ENCODE measurements around the gene SLC9C1. TPM values are rescaled to one million over a fixed set of nuclear protein-coding genes. Genes with fewer than 3 reads are reported as not detected.

SLC9C1 gene
- total RNA-seq, 1 experiment from 2014 or later = 0.50 TPM

DNA sequence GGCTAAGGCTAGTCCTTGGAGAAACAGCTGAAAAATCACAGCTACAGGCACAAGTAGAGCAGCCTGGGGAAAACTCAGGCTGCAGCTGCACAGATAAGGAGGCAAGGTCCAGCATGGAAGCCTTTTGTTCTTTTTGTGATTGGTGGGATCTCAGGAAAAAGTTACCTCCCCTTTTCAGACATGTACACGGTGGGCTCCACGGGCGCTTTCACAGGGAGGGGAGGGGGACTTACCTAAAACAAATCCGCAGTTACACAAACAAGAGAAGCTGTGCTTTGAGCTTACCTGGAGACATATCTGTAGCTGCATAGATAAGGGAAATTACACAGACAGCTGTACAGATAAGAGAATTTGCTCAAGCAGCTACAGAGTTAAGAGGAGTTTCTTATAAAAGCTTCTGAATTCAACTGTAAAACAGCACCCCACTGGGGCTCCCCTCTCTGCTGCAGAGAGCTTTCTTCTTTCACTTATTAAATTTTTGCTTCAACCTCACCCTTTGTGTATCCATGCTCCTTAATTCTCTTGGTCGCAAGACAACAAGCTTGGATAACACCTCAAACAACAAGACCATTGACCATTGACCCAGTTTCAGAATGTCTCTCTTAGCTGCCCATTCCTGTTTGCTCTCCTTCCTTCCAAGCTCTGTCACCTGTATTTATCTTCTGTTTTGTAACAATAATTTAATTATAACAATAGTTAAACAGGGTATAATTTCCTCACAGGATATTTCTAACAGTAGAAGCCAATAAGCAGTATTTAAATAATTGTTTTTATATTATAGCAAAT, 28.0 kb upstream of the SLC9C1 start:
- Mint-ChIP-seq H3K27ac (peak overlapping the region; percentile 11 to 63 (median 36); a peak in 5 of 7 replicates), H3K27me3 (ENCODE audit: low read depth) (no peaks in the 10 kb centered on the region), H3K4me1 (peaks cover 39 to 44% of the 10 kb centered on the region in 2 experiments), H3K9me3 (peaks cover 5 to 9% of the 10 kb centered on the region in 2 experiments; a peak in 4 of 5 replicates), H3K36me3 (ENCODE audit: insufficient read depth in 1 of 3, low read depth in 3 of 3) (peaks cover 0 to 15% (median 2%) of the 10 kb centered on the region in 3 experiments; a peak in 5 of 7 replicates), H3K4me3 (peak overlapping the region in 1 of 2 experiments; percentile 13; a peak in 1 of 5 replicates)
- peak overlapping the region; percentile 82 for H2AFZ ChIP-seq (ENCODE audit: low read length)
- peak overlapping the region; percentile 55 for H3K27ac ChIP-seq (ENCODE audit: insufficient read length, low read depth, low read length)
- no CpG with 5 or more reads among the region's 5 CpGs for WGBS (ENCODE audit: extremely low coverage, insufficient read length, low lambda C conversion rate)
- no peak overlapping the region for H3T11ph ChIP-seq (ENCODE audit: low read length)
- H2BK20ac ChIP-seq (ENCODE audit: low read depth, low read length, poor library complexity, severe bottlenecking) = no peak overlapping the region
- TF ChIP-seq, protein P1, sequence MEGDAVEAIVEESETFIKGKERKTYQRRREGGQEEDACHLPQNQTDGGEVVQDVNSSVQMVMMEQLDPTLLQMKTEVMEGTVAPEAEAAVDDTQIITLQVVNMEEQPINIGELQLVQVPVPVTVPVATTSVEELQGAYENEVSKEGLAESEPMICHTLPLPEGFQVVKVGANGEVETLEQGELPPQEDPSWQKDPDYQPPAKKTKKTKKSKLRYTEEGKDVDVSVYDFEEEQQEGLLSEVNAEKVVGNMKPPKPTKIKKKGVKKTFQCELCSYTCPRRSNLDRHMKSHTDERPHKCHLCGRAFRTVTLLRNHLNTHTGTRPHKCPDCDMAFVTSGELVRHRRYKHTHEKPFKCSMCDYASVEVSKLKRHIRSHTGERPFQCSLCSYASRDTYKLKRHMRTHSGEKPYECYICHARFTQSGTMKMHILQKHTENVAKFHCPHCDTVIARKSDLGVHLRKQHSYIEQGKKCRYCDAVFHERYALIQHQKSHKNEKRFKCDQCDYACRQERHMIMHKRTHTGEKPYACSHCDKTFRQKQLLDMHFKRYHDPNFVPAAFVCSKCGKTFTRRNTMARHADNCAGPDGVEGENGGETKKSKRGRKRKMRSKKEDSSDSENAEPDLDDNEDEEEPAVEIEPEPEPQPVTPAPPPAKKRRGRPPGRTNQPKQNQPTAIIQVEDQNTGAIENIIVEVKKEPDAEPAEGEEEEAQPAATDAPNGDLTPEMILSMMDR (conservative IDR thresholded peaks at IDR 0.05) = no peak
- H3K56ac ChIP-seq (ENCODE audit: insufficient read length, low read depth, low read length) = no peak overlapping the region
- H4K20me1 ChIP-seq (ENCODE audit: control insufficient read depth, insufficient read depth, insufficient read length) = no peaks in the 10 kb centered on the region
- no peak overlapping the region for H4K8ac ChIP-seq (replicated peaks; ENCODE audit: insufficient read length, low read depth, low read length)
- H2BK15ac ChIP-seq (ENCODE audit: low read depth, low read length) = no peak overlapping the region
- no peak overlapping the region for H3K23ac ChIP-seq (ENCODE audit: insufficient read length, low read depth, low read length)
- H3K18ac ChIP-seq (ENCODE audit: insufficient read length, low read depth, low read length) = no peak overlapping the region
- H2BK5ac ChIP-seq (ENCODE audit: insufficient read length, low read length) = no peak overlapping the region
- no peaks in the 10 kb centered on the region for H3K9me3 ChIP-seq (ENCODE audit: control insufficient read depth, low read depth, low read length)
- H3K4me1 ChIP-seq (ENCODE audit: insufficient read depth, low read length) = peaks cover 5% of the 10 kb centered on the region
- no peak overlapping the region for H4K91ac ChIP-seq (ENCODE audit: insufficient read length, low read depth, low read length)
- no peaks in the 10 kb centered on the region for H3K27me3 ChIP-seq (ENCODE audit: insufficient read depth, low read length)
- no peak for DNase-seq
- H3K79me1 ChIP-seq (ENCODE audit: insufficient read depth, low read depth, low read length, poor library complexity, severe bottlenecking) = no peaks in the 10 kb centered on the region
- 0 out of 2 replicates have a peak overlapping the region, but pooled peaks have one; percentile 29 for H3K14ac ChIP-seq (ENCODE audit: insufficient read depth, low read length)
- peak overlapping the region; percentile 43 for H3K4me2 ChIP-seq (ENCODE audit: insufficient read depth, insufficient read length, low read length)
- no peaks in the 10 kb centered on the region for H3K23me2 ChIP-seq (ENCODE audit: insufficient read length, low read depth, low read length, poor library complexity, severe bottlenecking)
- peak overlapping the region; percentile 15 for H3K9ac ChIP-seq (ENCODE audit: extremely low read depth, insufficient read length, low read length)
- no peak overlapping the region for H2BK120ac ChIP-seq (ENCODE audit: low read depth, low read length, poor library complexity, severe bottlenecking)
- no peak overlapping the region for H2AK5ac ChIP-seq (ENCODE audit: insufficient read length, low read length)
- H4K5ac ChIP-seq (ENCODE audit: insufficient read length, low read depth, low read length) = no peak overlapping the region
- H2BK12ac ChIP-seq (ENCODE audit: insufficient read length, low read depth, low read length) = no peak overlapping the region
- H3K79me2 ChIP-seq (ENCODE audit: insufficient read depth, low read length) = no peaks in the 10 kb centered on the region
- no peak overlapping the region for H3K4ac ChIP-seq (ENCODE audit: low read depth, low read length)
